Omental fat pad (tissue), 4 donors: ENCODE data around the gene ENTPD8. TPM values are rescaled to one million over a fixed set of nuclear protein-coding genes. Genes with fewer than 3 reads are reported as not detected.
"Not testable (repeated sequence)": the region's sequence is repeated elsewhere in the genome, so short reads cannot be mapped to it uniquely, and the experiment has no call there.

Source experiments
- ATAC-seq: fragments of 150-250 bp; one replicate; pipeline ENCODE4 v1.9.1; 2016; ENCODE audit warnings: mild to moderate bottlenecking, moderate library complexity; ENCODE audit not compliant: low FRiP score
- DNase-seq: peaks from one replicate; pipeline ENCODE4 v3.0.0-alpha.2; 2019; ENCODE audit warnings: low spot score
- CTCF ChIP-seq, 3 donors: fragments of 450-650 bp; IDR thresholded peaks; one replicate each; pipeline ENCODE4 v1.5.1; 2016 to 2017; ENCODE audit warnings: antibody characterized with exemption in 3 of 3, mild to moderate bottlenecking in 3 of 3, moderate library complexity in 2 of 3
- total RNA-seq, 4 donors: library from RNA; depleted of rRNA; stranded (reverse); fragments of >200 nt; gene quantifications; one replicate each; pipeline ENCODE4 v1.1.0, GENCODE V29; 2016

Gene ENTPD8
- total RNA-seq, 4 donors from 2014 or later: not detected

- TF ChIP-seq CTCF (IDR thresholded peaks at IDR 0.05): no peak
- ATAC-seq: no peak
- DNase-seq: no peak
Observed at GRCh38 chr9:137452761-137453642, 11.8 kb upstream of the ENTPD8 start.

- DNase-seq (no peak), ATAC-seq (no peak)
- TF ChIP-seq CTCF (IDR thresholded peaks at IDR 0.05): no peak
Observed at GRCh38 chr9:137452006-137452760, 11.0 kb upstream of the ENTPD8 start.

- DNase-seq, ATAC-seq: not testable (repeated sequence)
Observed at GRCh38 chr9:137451264-137452005, 10.3 kb upstream of the ENTPD8 start.

GRCh38 chr9:137450539-137451222 is 9.5 kb upstream of the ENTPD8 start:
- DNase-seq, ATAC-seq: not testable (repeated sequence)

GRCh38 chr9:137449931-137450538 is 8.9 kb upstream of the ENTPD8 start:
- ATAC-seq (no peak), DNase-seq (no peak)
- no peak for TF ChIP-seq CTCF (IDR thresholded peaks at IDR 0.05)

- DNase-seq (no peak), ATAC-seq (no peak)
- no peak for TF ChIP-seq CTCF (IDR thresholded peaks at IDR 0.05)
Observed at GRCh38 chr9:137449081-137449844, 8.1 kb upstream of the ENTPD8 start.

- ATAC-seq (no peak), DNase-seq (no peak)
- TF ChIP-seq CTCF (IDR thresholded peaks at IDR 0.05): no peak
Observed at GRCh38 chr9:137448602-137448962, 7.4 kb upstream of the ENTPD8 start.
